HEK293 (cell line): ENCODE results near the gene CACNA1S.

Experiments
- CTCF ChIA-PET: fragments of 350-600 bp; formaldehyde crosslinking; extraction: SDS; loops from one replicate; lab custom pipeline; 2021; ENCODE audit warnings: antibody characterized with exemption; lab: Yijun Ruan, JAX
- POLR2A ChIA-PET: fragments of 300-600 bp; formaldehyde crosslinking; extraction: SDS; loops from one replicate; lab custom pipeline; 2020; ENCODE audit warnings: antibody characterized with exemption, inconsistent platforms; lab: Yijun Ruan, JAX
- H3K27ac ChIP-seq: fragments of 200-500 bp; sonication (Bioruptor generic); 2 replicates; pipeline ENCODE4 v1.5.1; 2014; ENCODE audit warnings: low read depth, low read length, control low read depth, inconsistent platforms; ENCODE audit errors: extremely low read depth
- H3K36me3 ChIP-seq, 2 experiments: fragments of 200-500 bp in 1 of 2; sonication (Bioruptor generic) in 1 of 2; 1 replicate in 1 of 2; 2 replicates in 1 of 2; pipeline ENCODE4 v1.5.1; 2014 to 2017; ENCODE audit warnings: inconsistent platforms in 2 of 2, low read length in 2 of 2; ENCODE audit not compliant: control insufficient read depth in 2 of 2, insufficient read depth in 1 of 2
- H3K4me1 ChIP-seq: fragments of 200-500 bp; sonication (Bioruptor generic); 2 replicates; pipeline ENCODE4 v1.5.1; 2014; ENCODE audit warnings: mild to moderate bottlenecking, low read length, inconsistent platforms; ENCODE audit not compliant: control insufficient read depth, insufficient read depth
- H3K4me3 ChIP-seq: 2 replicates; pipeline ENCODE4 v1.5.1; 2011; ENCODE audit warnings: low read depth, mild to moderate bottlenecking, control low read depth, low read length, moderate library complexity
- H3K9me3 ChIP-seq: fragments of 200-500 bp; sonication (Bioruptor generic); 2 replicates; pipeline ENCODE4 v1.5.1; 2014; ENCODE audit warnings: low read depth, low read length, inconsistent platforms; ENCODE audit not compliant: control insufficient read depth, insufficient read depth
- ATF2 ChIP-seq: fragments of 450-650 bp; formaldehyde crosslinking; IDR thresholded peaks from 2 replicates; pipeline ENCODE4 v1.5.1; 2016; ENCODE audit warnings: missing biosample characterization, missing genetic modification characterization, low read depth
- KLF17 ChIP-seq: fragments of 450-650 bp; formaldehyde crosslinking; IDR thresholded peaks from 2 replicates; pipeline ENCODE4 v1.5.1; 2016; ENCODE audit warnings: missing biosample characterization, missing genetic modification characterization
- YY2 ChIP-seq: fragments of 450-650 bp; formaldehyde crosslinking; IDR thresholded peaks from 2 replicates; pipeline ENCODE4 v1.5.1; 2016; ENCODE audit warnings: missing biosample characterization, missing genetic modification characterization
- ZBTB7A ChIP-seq: fragments of 450-650 bp; formaldehyde crosslinking; IDR thresholded peaks from 2 replicates; pipeline ENCODE4 v1.5.1; 2016; ENCODE audit warnings: low read depth, missing biosample characterization, missing genetic modification characterization
- ZIC2 ChIP-seq: fragments of 450-650 bp; formaldehyde crosslinking; IDR thresholded peaks from 2 replicates; pipeline ENCODE4 v1.5.1; 2016; ENCODE audit warnings: missing biosample characterization, missing genetic modification characterization
- ZNF138 ChIP-seq: fragments of 450-650 bp; formaldehyde crosslinking; IDR thresholded peaks from 2 replicates; pipeline ENCODE4 v1.5.1; 2016; ENCODE audit warnings: missing biosample characterization, missing genetic modification characterization, borderline replicate concordance
- ZNF366 ChIP-seq: fragments of 450-650 bp; formaldehyde crosslinking; conservative IDR thresholded peaks from 2 replicates; pipeline ENCODE4 v1.5.1; 2016; ENCODE audit warnings: missing biosample characterization, missing genetic modification characterization
- ZNF473 ChIP-seq: fragments of 450-650 bp; formaldehyde crosslinking; IDR thresholded peaks from 2 replicates; pipeline ENCODE4 v1.5.1; 2017; ENCODE audit warnings: missing biosample characterization, missing genetic modification characterization
- ZNF513 ChIP-seq: fragments of 450-650 bp; IDR thresholded peaks from 2 replicates; pipeline ENCODE4 v1.5.1; 2018; ENCODE audit warnings: missing biosample characterization, missing genetic modification characterization
- ZNF529 ChIP-seq: fragments of 450-650 bp; formaldehyde crosslinking; IDR thresholded peaks from 2 replicates; pipeline ENCODE4 v1.5.1; 2017; ENCODE audit warnings: missing genetic modification characterization, missing biosample characterization; ENCODE audit not compliant: insufficient replicate concordance
- ZNF626 ChIP-seq: fragments of 450-650 bp; sonication (Bioruptor Pico); formaldehyde crosslinking; IDR thresholded peaks from 2 replicates; pipeline ENCODE4 v1.5.1; 2018; ENCODE audit warnings: missing biosample characterization, missing genetic modification characterization, inconsistent platforms
- ZNF660 ChIP-seq: fragments of 450-650 bp; IDR thresholded peaks from 2 replicates; pipeline ENCODE4 v1.5.1; 2018; ENCODE audit warnings: missing biosample characterization, mild to moderate bottlenecking, missing genetic modification characterization
- TF ChIP-seq, protein P1 (sequence below): fragments of 450-650 bp; formaldehyde crosslinking; IDR thresholded peaks from 2 replicates; pipeline ENCODE4 v1.5.1; 2016; ENCODE audit warnings: missing biosample characterization, missing genetic modification characterization
- TF ChIP-seq, protein P2 (sequence below): fragments of 450-650 bp; formaldehyde crosslinking; IDR thresholded peaks from 2 replicates; pipeline ENCODE4 v1.5.1; 2016; ENCODE audit warnings: missing biosample characterization, missing genetic modification characterization, borderline replicate concordance
- TF ChIP-seq, protein P3 (sequence below): sonication (generic); formaldehyde crosslinking; IDR thresholded peaks from 2 replicates; pipeline ENCODE4 v1.8.1; 2022; ENCODE audit warnings: mild to moderate bottlenecking, moderate library complexity, missing genetic modification reagents

CACNA1S gene

GRCh38 chr1:201112173-201112731, at the start of gene CACNA1S:
TSS of gene CACNA1S (minus strand) at chr1:201112426. CDS start at chr1:201112339, 87 bp downstream.
- H3K36me3 ChIP-seq, result no peaks in the 10 kb centered on the region
- H3K4me3 ChIP-seq, result no peak within 1 kb of the TSS
- no peaks in the 10 kb centered on the region for H3K9me3 ChIP-seq
- TF ChIP-seq, protein P1, sequence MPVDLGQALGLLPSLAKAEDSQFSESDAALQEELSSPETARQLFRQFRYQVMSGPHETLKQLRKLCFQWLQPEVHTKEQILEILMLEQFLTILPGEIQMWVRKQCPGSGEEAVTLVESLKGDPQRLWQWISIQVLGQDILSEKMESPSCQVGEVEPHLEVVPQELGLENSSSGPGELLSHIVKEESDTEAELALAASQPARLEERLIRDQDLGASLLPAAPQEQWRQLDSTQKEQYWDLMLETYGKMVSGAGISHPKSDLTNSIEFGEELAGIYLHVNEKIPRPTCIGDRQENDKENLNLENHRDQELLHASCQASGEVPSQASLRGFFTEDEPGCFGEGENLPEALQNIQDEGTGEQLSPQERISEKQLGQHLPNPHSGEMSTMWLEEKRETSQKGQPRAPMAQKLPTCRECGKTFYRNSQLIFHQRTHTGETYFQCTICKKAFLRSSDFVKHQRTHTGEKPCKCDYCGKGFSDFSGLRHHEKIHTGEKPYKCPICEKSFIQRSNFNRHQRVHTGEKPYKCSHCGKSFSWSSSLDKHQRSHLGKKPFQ (tag by site-specific recombination), result no peak
- TF ChIP-seq ZNF529 (tag by site-specific recombination) (no peak), ZIC2 (tag by site-specific recombination) (peak; percentile 63)
- CTCF ChIA-PET, result interaction anchor here (0.6 kb wide), 1 partner anchor 86 kb away, joined by 4 read pairs; no protein-coding TSS in a partner anchor
- H3K4me1 ChIP-seq, result no peaks in the 10 kb centered on the region
- H3K27ac ChIP-seq, result no peak within 1 kb of the TSS
- POLR2A ChIA-PET, result interaction anchor here (0.7 kb wide), 1 partner anchor 353 kb away, joined by 3 read pairs; no protein-coding TSS in a partner anchor

DNA sequence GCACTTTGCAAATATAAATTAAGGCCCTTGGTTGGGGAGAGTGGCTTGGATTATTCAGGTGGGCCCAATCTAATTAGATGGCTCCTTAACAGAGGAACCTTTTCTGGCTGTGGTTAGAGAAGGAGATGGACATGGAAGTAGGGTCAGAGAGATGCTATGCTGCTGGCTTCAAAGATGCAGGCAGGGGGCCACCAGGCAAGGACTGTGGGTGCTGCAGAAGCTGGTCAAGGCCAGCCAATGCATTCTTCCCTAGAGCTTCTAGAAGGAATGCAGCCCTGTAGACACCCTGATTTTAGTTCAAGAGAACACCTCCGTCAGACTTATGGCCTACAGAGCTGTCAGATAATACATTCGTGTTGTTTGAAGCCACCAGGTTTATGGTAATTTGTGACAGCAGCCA, 45.7 kb upstream of the CACNA1S start:
- CTCF ChIA-PET, result interaction anchor here (0.6 to 1.5 kb wide), 2 partner anchors 8 to 1489 kb away, joined by 3 to 6 read pairs; no protein-coding TSS in a partner anchor
- H3K27ac ChIP-seq, result no peak overlapping the region
- no peaks in the 10 kb centered on the region; the same call in 1 of the 2 replicates for H3K4me1 ChIP-seq
- H3K36me3 ChIP-seq, result peaks cover 0 to 1% of the 10 kb centered on the region in 2 experiments; a peak in 1 of 3 replicates
- no peak overlapping the region for H3K4me3 ChIP-seq
- H3K9me3 ChIP-seq, result no peaks in the 10 kb centered on the region
- POLR2A ChIA-PET, result no interaction called here
- TF ChIP-seq ZNF626 (tag by site-specific recombination) (no peak), KLF17 (tag by site-specific recombination) (no peak)

DNA sequence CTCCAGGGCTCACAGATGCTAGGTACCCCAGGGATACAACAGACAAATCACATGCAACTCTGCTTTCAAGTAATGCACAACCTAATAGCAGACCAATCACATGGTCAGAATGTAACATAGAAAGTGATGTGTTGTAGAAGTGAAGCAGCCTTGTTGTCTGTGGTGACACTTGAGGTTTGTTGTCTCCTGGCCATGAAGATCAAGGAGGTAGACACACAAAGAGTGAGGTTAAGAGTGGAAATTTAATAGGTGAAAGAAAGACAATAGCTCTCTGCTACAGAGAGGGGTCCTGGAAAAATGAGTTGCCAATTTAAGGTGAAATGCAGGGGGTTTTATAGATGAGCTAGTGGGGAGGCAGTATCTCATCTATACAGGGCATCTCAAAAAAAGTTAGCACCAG, 44.6 kb upstream of the CACNA1S start:
- no peak overlapping the region for H3K27ac ChIP-seq
- H3K9me3 ChIP-seq, result no peaks in the 10 kb centered on the region
- CTCF ChIA-PET, result interaction anchor here (0.6 kb wide), 2 partner anchors 23 to 535 kb away, joined by 3 read pairs; no protein-coding TSS in a partner anchor
- POLR2A ChIA-PET, result interaction anchor here (2.0 kb wide), 1 partner anchor 14 kb away, joined by 7 read pairs; no protein-coding TSS in a partner anchor
- no peak overlapping the region for H3K4me3 ChIP-seq
- H3K4me1 ChIP-seq, result no peaks in the 10 kb centered on the region; the same call in 1 of the 2 replicates
- H3K36me3 ChIP-seq, result peaks cover 3 to 13% of the 10 kb centered on the region in 2 experiments; a peak in 1 of 3 replicates
- no peak for TF ChIP-seq ZNF473
- TF ChIP-seq ZNF138 (tag by site-specific recombination), result no peak
- TF ChIP-seq, protein P2, sequence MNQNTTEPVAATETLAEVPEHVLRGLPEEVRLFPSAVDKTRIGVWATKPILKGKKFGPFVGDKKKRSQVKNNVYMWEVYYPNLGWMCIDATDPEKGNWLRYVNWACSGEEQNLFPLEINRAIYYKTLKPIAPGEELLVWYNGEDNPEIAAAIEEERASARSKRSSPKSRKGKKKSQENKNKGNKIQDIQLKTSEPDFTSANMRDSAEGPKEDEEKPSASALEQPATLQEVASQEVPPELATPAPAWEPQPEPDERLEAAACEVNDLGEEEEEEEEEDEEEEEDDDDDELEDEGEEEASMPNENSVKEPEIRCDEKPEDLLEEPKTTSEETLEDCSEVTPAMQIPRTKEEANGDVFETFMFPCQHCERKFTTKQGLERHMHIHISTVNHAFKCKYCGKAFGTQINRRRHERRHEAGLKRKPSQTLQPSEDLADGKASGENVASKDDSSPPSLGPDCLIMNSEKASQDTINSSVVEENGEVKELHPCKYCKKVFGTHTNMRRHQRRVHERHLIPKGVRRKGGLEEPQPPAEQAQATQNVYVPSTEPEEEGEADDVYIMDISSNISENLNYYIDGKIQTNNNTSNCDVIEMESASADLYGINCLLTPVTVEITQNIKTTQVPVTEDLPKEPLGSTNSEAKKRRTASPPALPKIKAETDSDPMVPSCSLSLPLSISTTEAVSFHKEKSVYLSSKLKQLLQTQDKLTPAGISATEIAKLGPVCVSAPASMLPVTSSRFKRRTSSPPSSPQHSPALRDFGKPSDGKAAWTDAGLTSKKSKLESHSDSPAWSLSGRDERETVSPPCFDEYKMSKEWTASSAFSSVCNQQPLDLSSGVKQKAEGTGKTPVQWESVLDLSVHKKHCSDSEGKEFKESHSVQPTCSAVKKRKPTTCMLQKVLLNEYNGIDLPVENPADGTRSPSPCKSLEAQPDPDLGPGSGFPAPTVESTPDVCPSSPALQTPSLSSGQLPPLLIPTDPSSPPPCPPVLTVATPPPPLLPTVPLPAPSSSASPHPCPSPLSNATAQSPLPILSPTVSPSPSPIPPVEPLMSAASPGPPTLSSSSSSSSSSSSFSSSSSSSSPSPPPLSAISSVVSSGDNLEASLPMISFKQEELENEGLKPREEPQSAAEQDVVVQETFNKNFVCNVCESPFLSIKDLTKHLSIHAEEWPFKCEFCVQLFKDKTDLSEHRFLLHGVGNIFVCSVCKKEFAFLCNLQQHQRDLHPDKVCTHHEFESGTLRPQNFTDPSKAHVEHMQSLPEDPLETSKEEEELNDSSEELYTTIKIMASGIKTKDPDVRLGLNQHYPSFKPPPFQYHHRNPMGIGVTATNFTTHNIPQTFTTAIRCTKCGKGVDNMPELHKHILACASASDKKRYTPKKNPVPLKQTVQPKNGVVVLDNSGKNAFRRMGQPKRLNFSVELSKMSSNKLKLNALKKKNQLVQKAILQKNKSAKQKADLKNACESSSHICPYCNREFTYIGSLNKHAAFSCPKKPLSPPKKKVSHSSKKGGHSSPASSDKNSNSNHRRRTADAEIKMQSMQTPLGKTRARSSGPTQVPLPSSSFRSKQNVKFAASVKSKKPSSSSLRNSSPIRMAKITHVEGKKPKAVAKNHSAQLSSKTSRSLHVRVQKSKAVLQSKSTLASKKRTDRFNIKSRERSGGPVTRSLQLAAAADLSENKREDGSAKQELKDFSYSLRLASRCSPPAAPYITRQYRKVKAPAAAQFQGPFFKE, result no peak
- no peak for TF ChIP-seq ZBTB7A (tag by site-specific recombination)
- TF ChIP-seq ZNF366 (tag by site-specific recombination), result no peak
- no peak for TF ChIP-seq ZNF513
- no peak for TF ChIP-seq ZNF660 (tag by site-specific recombination)
- TF ChIP-seq YY2 (tag by site-specific recombination), result no peak
- TF ChIP-seq, protein P3, sequence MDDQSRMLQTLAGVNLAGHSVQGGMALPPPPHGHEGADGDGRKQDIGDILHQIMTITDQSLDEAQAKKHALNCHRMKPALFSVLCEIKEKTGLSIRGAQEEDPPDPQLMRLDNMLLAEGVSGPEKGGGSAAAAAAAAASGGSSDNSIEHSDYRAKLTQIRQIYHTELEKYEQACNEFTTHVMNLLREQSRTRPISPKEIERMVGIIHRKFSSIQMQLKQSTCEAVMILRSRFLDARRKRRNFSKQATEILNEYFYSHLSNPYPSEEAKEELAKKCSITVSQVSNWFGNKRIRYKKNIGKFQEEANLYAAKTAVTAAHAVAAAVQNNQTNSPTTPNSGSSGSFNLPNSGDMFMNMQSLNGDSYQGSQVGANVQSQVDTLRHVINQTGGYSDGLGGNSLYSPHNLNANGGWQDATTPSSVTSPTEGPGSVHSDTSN, result no peak
- TF ChIP-seq ATF2, result no peak
